Esophagus mucosa (tissue), 1 donor: ENCODE measurements around the gene CDH1. TPM values are rescaled to one million over a fixed set of nuclear protein-coding genes. Genes with fewer than 3 reads are reported as not detected.
"Not testable (repeated sequence)": the region's sequence is repeated elsewhere in the genome, so short reads cannot be mapped to it uniquely, and the experiment has no call there.

ENCODE experiments used
- ATAC-seq: fragments of 200-7000 bp; cut with Tn5 transposase; one replicate; pipeline ENCODE4 v1.9.1; 2020
- total RNA-seq: library from RNA; stranded (reverse); gene quantifications from one replicate; pipeline ENCODE4 v1.2.4, GENCODE V29; 2023
- donor health status: DM: yes; HTN: yes; CAD: no.

CDH1 gene
- total RNA-seq, 1 donor from 2014 or later = 334 TPM

DNA sequence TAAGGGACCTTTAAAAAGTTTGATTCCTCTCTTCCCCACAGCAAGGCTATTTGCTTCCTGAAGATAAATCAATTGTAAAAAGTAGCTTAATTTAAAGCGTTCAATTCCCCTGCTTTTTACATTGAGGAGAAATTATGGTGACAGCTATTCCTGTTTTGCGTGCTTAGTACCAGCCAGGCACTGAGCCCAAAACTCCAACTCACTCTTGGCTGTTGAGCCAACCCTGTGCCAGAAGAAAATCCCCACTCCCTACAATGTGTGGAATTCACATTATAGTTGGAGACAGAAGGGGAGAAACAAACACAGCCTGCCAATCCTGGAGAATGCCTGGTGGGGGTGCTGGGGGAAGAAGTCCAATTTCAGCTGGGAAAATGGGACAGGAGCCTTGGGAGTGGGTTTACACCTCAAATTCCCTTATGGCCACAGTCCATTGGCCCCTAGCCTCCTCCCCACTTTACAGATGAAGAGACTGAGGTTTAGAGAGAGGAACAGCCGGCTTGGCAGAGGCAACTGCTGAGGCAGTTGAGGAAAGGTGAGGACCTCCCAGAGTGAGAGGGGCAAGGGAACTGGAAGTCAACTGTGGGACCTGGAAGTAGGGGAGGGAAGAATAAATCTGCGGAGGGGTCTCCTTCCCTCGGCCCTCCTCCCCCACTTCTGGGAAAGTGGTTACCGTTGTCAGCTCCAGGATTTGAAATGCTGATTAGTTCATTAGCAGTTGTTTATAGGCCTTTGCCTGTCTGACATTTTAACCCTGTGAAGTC is 26.1 kb downstream of the CDH1 start:
- no peak for ATAC-seq

DNA sequence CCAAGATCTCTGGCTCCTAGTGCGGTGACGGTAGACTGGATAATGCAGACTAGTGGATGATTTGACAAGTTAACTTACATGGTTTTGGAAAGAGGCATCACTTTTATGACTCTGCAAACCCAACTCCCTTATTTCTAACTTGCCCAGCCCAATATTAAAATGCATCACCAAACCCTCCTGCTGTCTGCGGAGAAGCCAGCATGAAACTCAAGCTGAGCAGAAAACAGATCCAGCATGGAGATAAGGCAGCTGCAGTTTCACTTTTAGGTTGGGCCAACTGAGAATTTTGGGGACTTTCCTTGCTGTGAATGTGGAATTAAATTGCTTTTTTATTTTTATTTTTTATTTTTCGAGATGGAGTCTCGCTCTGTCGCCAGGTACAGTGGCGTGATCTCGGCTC is 27.8 kb downstream of the CDH1 start:
- ATAC-seq = no peak

DNA sequence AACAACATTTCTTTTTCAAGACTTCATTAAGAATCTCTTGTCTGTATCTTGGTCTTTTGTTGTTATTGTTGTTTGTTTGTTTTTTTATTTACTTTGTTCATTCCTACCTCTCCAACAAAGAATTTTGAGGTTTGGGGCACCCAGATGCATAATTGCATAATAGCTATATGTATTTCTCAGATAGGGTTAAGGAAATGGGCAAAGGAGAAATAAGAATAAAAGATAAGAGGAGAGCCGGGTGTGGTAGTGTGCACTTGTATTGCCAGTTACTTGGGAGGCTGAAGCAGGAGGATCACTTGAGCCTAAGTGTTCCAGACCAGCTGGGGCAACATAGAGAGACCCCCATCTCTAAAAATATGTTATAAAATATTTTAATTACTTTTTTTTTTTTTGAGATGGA is 30.5 kb downstream of the CDH1 start:
- ATAC-seq = no peak

DNA sequence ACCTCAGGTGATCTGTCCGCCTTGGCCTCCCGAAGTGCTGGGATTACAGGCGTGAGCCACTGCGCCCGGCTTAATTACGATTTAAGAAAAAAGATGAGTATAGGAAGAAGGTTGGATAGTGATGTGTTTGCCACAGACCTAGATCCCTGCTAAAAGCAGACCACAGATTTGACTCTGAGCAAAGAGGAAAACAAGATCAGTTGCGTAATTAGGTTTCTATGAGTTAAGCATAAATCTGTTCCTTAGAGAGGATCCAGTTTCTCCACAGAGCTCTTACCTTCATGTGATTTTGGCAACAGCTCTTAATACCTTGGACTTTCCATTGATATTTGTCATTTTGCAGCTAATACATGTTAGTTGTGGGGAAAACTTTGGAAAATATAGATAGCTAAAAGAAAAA is 31.1 kb downstream of the CDH1 start:
- ATAC-seq = no peak

DNA sequence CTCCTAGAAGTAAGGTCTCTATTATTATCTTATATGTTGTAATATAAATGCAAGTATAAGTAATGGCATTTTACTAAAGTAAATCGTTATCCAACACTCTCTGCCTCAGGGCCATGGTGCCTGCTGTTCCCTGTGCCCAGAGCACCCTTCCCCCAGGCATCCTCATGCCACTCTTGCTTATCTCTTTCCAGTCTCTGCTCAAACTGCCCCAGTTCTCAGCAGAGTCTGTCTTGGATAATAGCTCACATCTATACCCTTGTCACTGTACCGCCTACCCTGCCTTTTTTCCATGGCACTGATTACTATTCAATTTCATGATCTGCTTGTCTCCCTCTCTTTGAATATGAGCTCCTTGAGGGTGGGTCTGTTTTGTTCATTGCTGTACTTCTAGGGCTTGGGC is 31.7 kb downstream of the CDH1 start:
- ATAC-seq = no peak

DNA sequence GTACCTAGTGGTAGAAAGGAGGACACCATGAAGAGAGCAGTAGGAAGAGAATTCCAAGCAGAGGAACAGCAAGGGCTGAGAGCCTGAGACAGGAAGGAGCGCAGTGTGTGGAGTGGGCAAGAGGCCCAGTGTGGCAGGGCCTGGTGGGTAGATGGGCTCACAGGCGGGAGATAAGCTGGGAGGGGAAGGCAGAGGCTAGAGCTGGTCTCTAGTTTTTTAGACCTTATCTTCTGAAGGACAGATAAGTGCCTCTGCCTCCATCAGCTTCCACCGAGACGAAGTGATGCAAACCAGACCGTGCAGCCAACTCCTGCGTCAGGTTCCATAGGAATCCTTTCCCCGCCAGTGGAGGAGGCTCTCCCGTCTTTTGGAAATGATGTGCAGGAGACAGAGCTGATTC is 33.6 kb downstream of the CDH1 start:
- peak; percentile 12 for ATAC-seq

DNA sequence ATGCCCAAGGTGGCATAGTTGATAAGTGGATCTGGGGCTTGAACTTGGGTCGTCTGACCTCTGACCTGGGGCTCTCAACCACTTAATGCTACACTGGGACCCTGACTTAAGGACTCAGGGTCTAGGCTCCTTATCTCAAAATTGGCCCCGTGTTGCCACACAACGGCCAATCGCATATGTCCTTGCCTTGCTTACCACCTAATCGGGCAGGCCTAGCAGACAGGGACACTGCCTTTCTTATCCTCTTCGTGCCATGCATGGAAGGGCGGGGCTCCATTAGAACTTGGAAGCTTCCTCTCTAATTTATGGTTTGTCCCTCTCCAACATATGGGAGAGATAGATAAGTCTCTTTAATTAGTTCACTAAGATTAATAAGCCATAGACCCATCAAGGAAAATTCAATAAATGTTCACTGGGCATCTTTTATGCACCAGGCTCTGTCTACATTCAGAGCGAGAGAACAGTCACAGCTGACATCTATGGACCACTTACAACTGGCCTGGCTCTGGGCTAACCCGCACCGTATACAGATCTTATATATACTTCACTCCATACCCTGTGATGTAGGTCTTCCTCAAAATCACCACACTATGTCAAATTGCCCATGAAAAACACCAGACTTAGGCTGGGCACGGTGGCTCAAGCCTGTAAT is 35.1 kb downstream of the CDH1 start:
- ATAC-seq = no peak

DNA sequence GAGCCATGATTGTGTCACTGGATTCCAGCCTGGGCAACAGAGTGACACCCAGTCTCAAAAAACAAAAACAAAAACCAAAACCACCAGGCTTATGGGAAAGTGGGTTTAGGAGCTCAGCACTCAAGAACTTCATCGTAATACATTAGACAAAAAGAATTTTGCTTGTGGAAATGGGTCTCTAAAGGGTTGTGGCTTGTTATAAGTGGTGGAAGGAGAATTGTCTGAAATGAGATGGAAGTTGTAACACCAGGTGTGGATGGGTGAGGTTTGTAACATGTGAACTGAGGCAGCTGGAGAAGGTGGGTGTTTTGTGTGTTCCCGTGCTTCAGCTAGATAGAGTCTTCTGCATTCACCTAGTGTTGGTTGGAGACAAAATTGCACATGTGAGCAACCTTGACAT is 35.8 kb downstream of the CDH1 start:
- ATAC-seq = no peak

DNA sequence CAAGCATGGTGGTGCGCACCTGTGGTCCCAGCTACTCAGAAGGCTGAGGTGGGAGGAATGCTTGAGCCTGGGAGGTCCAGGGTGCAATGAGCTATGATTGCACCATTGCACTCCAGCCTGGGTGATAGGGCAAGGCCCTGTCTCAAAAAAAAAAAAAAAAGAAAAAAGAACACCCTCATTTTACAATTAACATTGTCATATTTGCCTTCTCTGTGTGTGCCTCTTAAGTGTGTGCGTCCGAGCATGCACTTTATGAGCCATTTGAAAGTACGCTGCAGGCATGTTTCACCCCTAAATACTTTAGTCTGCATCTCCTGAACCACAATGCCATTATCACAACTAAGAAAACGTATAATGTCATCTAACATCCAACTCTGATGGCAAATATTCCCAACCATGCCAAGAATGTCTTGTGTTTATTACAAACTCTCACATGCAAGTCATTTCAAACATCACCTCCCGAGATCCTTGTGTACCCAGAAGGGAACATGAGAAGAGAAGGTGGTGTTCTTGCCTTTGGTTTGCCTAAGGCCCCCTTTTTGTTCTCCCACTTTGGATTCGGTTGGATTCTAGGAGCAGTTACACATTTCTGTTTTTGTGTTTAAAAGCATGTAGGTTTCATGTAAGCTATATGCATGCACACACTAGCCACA is 38.0 kb downstream of the CDH1 start:
- ATAC-seq = no peak

DNA sequence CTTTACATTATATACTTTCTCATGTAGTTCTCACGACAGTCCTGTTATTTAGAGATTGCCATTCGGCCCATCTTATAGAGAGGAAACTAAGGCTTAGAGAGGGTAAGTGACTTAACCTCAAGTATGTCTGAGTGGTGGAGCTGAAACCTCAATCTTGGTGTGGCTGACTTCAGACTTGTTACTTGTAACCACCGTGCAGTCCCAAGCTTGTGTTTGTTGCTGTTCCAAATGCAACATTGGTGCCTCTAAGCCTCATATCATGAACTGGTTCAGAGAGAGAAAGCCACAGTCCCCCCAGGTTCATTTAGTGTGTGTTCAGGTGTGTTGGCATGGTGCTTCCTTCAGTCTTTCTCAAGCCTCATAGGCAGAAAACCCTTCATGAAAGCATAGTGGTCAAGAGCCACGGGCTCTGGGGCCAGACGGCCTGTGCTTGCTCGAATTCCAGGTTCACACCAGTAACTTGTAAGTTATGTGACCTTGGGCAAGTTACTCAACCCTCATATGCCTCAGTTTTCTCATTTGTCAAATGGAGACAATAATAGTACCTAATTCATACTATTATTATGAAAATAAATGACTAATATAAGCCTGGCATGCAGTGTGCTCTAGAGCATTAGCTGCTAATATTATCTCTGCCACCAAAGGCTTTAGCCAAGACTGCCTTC is 39.9 kb downstream of the CDH1 start:
- no peak for ATAC-seq

DNA sequence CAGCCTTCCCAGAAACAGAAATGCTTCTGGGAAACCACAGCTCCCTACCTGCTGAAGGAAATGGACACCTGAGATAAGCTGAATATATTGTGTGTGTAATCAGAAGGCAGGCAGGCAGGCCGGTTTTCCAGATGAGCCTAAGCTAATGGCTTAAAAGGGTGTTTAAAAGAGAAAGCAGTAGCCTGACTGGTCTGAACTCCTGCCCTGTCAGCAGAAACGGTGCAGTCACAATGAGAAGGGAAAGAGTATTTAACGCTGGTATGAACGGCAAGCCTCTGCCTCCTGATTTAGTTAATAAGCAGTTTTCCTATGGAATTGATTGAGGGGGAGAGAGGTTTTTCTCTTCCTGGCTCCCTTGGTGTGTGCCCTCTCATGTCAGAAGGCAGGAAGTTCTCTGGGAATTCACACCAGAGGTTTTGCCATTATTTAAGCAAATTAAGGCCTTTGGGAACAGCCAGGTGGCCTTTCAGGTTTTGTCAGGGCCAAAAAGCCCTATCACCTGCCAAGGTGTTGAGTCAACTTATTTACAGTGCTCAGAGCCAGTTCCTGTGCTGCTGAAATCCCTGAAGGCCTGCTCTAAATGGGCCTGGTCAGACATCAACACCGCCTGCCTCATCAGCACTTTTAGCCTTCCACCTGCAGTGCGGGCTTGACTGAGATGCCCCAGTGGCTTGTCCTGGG is 41.6 kb downstream of the CDH1 start:
- peak; percentile 85 for ATAC-seq

DNA sequence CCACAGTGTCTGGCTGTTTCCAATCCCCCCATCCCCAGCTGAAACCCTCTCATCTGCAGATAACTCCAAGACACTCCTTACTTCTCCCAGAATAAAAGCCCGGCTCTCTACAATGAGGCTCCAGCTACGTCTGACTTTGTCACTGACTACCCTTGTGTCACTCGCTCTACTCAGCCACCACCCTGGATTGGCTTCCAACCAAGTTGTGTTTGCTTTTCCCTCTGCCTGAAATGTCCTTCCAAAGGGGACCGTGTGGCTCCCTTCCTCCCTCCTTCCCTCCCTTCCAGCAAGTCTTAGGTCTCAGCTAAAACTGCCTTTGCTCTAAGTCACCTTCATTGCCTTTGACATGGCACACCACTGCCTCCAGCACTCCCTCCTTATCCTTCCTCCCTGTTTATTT is 42.8 kb downstream of the CDH1 start:
- ATAC-seq = peak; percentile 16

DNA sequence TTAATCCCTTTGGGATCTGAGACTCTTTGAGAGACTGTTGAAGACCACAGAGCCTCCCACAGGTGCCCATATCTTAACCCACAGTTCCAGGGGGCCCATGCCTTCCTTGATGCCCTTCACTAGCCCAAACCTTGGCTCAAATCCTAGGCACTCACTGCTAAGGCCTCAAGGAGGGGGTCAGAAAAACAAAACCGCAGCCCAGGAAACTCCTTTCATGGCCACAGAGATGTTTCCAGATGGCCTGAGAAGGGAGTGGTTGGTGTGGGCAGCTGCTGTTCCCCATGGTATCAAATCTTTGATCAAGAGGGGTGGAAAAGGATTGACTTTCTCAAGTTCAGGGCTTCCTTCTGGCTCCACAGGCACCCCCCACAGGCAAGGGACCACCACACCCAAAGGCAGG is 44.7 kb downstream of the CDH1 start:
- no peak for ATAC-seq

DNA sequence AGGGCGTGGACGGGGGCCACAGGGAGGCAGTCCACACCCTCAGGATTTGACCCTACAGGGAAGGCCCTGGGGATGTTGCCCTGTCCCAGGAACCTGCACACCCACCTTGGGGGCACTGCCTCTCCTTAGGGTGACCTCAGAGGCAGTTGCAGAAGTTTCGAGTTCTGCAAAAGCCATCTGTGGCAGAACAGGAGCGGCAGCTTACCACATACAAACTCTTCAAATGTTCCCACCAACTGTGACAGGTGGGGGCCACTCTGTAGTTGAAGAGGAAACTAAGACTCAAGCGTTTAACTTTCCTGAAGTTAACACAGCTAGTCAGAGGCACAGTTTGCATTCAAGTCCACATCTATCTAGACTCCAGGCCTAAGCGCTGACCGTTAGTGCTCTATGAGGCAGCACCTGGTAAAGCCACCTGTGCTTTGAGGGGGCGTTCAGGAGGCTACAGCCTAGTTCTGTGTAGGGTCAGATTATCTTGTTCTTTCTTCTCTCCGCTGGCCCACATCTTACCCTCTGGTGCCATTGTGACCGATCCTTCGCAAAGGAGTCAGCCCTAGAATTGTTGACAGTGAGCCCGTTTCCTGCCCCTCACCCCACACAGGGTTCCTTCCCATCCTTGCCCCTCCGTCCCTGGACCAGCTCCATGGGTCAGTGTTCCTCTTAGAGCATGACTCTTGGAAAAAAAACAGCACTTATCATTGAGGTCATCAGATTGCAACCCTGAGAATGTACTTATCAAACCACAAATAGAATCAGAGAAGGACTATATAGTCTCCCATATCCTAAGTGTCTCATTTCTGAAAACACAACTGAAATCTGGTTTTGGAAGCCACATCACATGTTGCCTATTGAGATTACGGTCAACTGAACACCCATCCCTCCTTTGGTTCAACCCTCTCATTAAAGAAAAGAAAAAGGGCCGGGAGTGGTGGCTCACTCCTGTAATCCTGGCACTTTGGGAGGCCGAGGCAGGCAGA is 45.4 kb downstream of the CDH1 start:
- ATAC-seq = no peak

DNA sequence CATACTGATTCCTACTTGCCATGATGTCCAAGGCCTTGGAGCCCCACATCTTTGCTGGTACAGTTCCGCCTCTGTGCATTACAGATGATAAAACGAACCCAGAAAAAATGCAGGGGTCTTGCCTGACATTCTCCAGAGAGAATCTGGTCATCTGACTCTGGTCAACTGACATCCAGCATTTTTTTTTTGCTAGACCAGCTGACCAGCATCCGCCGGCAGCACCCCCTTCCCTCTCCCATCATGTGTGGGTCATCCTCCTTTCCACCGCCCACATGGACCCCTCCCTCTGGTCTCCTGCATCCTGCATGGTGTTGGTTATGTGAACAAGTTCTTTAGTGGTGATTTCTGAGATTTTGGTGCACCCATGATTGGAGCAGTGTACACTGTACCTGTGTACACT is 47.1 kb downstream of the CDH1 start:
- no peak for ATAC-seq

DNA sequence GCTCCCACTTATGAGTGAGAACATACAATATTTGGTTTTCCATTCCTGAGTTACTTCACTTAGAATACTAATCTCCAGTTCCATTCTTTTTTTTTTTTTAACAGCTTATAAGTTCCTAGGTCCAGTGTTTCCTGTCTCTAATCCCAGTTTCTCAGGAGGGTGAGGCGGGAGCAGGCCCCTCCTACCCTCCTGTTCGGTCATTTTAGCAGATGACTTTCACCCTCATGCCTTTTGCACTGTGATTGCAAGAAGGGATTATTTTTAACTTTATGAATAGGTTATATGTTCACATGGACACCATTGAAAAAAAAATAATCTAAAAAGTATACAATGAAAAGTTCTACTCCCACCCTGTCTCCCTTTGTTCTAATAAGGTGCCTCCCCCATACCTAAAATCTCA is 47.6 kb downstream of the CDH1 start:
- no peak for ATAC-seq

DNA sequence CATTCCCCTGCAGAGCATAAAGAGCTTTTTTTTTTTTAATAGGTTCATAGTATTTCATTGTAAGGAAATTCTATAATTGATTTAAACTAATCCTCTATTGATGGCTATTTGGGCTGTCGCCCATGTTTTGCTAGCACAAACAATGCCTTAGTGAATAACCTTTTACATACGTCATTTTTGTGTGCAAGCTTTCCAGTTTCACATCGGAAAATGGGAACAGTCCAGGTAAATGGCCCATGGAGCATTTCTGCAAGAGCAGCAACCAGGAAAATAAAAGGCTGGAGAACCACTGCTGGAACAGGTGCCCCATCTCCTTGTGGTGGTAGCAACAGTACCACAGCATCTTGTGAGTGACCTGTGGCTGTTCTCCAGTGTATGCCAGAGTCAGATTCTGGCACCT is 48.6 kb downstream of the CDH1 start:
- no peak for ATAC-seq

DNA sequence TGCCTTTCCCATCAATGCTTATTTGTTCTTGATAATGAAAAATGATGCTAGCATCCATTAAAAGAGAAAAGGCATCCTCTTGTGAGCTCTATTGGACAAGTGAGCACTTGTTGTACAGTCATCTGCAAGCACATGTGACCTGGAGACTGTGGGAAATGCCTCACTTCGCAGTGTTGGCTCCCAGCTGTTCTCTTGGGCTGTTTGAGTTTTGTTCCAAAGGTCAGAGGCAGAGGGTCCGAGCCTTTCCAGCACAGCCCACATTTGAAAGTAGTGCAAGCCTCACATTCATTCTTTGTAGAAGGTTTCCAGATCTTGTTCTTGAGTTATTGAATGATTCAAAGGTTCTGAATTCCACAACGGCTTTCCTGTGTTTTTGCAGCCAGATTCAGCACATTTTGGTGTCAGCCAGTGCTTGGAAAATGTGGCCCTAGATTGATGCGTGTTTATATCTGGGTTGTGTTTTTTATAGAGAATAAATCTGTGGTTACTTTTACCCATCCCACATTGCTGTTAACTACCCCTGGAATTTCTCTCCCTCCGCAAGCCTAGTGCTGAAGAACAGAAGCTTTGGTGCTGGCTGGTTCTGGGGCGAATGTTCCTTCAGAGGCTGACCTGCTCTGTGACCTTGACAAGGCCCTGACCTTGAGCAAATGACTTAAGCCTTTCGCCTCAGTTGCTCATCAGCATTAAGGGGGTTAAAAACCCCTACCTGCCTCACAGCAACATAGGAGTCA is 49.8 kb downstream of the CDH1 start:
- peak; percentile 73 for ATAC-seq

DNA sequence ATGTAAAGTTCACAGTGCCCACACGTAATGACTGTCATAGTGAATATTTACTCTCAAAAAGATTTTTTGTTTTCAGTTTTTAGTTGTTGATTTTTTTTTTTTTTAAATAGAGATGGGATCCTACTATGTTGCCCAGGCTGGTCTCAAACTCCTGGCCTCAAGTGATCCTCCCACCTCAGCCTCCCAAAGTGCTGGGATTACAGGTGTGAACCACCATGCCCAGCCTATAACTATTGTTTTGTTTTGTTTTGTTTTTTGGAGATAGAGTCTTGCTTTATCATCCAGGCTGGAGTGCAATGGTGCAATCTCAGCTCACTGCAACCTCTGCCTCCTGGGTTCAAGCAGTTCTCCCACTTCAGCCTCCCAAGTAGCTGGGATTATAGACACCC is 50.3 kb downstream of the CDH1 start:
- not testable (repeated sequence) for ATAC-seq

DNA sequence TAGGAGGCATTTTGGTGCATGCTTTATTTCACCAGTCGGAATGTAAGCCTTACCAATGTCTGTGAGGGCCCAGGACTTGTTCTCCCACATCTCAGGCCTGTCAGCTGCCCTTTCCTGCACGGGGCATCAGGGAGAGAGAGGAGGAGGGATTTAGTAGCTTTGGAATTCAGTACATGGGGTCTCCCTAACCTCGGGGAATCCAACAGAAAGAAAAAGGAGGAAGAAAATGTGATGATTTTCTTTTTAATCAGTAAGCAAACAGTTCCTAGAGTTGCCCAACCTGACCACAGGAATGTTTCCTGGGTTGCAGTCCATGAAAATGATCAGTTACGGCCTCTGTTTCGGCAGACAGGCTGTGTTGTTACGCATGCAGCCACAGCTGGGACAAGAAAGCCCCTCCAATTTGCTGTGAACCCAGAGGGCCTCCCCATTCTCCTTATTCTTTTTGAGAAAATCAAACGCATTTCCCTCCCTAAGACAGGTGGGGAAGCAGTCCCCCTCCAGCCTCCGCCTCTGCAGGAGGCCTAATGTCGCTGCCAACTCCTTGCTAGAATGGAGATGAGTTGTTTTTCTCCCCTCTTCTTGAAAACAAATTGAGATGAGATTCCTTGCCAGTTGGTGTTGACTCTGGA is 53.2 kb downstream of the CDH1 start:
- peak; percentile 26 for ATAC-seq
